Body of pancreas (tissue), 4 donors: ENCODE data around the gene SKP1. TPM values are rescaled to one million over a fixed set of nuclear protein-coding genes. Genes with fewer than 3 reads are reported as not detected.

Experiments used
- ATAC-seq: fragments of 150-250 bp; one replicate; pipeline ENCODE4 v1.9.1; 2016
- DNase-seq, 4 donors: peaks; one replicate each; pipeline ENCODE4 v3.0.0-alpha.2; 2019
- H3K27ac ChIP-seq, 4 donors: fragments of 200-600 bp; sonication (generic); 1 replicate in 3 of 4; 2 replicates in 1 of 4; pipeline versions ENCODE4 v1.5.1 to v1.6.1; 2016 to 2019; ENCODE audit warnings: mild to moderate bottlenecking in 1 of 4, mixed read lengths in 1 of 4, moderate library complexity in 1 of 4
- H3K27me3 ChIP-seq, 2 donors: fragments of 200-600 bp; sonication (generic); one replicate each; pipeline ENCODE4 v1.6.0; 2016; ENCODE audit warnings: mild to moderate bottlenecking in 1 of 2
- H3K36me3 ChIP-seq, 2 donors: fragments of 200-600 bp; sonication (generic); replicated peaks in 1 of 2; 2 replicates each; pipeline ENCODE4 v1.5.1; 2016; ENCODE audit warnings: low read depth in 2 of 2; ENCODE audit not compliant: insufficient read depth in 1 of 2
- H3K4me1 ChIP-seq: fragments of 200-600 bp; sonication (generic); one replicate; pipeline ENCODE4 v1.6.0; 2016
- H3K4me3 ChIP-seq, 2 donors: fragments of 200-600 bp; sonication (generic); 1 replicate in 1 of 2; 2 replicates in 1 of 2; pipeline ENCODE4 v1.5.1; 2016 to 2019
- H3K9me3 ChIP-seq, 3 donors: fragments of 200-600 bp; sonication (generic); 1 replicate in 2 of 3; 2 replicates in 1 of 3; pipeline ENCODE4 v1.5.1; 2016
- POLR2A ChIP-seq, 3 donors: fragments of 450-650 bp; IDR thresholded peaks; one replicate each; pipeline ENCODE4 v1.6.1; 2016; ENCODE audit warnings: antibody characterized with exemption in 3 of 3, mild to moderate bottlenecking in 2 of 3
- WGBS, 2 donors: methylation state at CpG; one replicate each; pipeline ENCODE4 v1.1.5; 2017; 5-methylcytosine and 5-hydroxymethylcytosine counted together
- intact Hi-C: fragments of 100-400 bp; cut with DNase I; formaldehyde crosslinking; loops from one replicate; pipeline ENCODE4 v1.15.1; 2023
- total RNA-seq, 2 donors: library from RNA; depleted of rRNA; stranded (reverse); fragments of >200 nt; gene quantifications; one replicate each; pipeline ENCODE4 v1.1.0, GENCODE V29; 2016
- TF ChIP-seq, protein P1 (sequence below), 7 experiments: fragments of 450-650 bp in 4 of 7; fragments of 200-600 bp in 3 of 7; sonication (generic) in 3 of 7; IDR thresholded peaks; one replicate each; pipeline ENCODE4 v1.5.1; 2016 to 2019; ENCODE audit warnings: antibody characterized with exemption in 7 of 7

Gene SKP1
- total RNA-seq, 2 donors from 2014 or later: 31.6 to 46.8 TPM

- H3K9me3 ChIP-seq: no peaks in the 10 kb centered on the region
- no peak overlapping the region for H3K4me3 ChIP-seq
- H3K4me1 ChIP-seq: peaks cover 5% of the 10 kb centered on the region
- peak; percentile 1 to 12 (median 8) for DNase-seq
- intact Hi-C loops: no loop called here
- no peaks in the 10 kb centered on the region for H3K27me3 ChIP-seq
- TF ChIP-seq, protein P1, sequence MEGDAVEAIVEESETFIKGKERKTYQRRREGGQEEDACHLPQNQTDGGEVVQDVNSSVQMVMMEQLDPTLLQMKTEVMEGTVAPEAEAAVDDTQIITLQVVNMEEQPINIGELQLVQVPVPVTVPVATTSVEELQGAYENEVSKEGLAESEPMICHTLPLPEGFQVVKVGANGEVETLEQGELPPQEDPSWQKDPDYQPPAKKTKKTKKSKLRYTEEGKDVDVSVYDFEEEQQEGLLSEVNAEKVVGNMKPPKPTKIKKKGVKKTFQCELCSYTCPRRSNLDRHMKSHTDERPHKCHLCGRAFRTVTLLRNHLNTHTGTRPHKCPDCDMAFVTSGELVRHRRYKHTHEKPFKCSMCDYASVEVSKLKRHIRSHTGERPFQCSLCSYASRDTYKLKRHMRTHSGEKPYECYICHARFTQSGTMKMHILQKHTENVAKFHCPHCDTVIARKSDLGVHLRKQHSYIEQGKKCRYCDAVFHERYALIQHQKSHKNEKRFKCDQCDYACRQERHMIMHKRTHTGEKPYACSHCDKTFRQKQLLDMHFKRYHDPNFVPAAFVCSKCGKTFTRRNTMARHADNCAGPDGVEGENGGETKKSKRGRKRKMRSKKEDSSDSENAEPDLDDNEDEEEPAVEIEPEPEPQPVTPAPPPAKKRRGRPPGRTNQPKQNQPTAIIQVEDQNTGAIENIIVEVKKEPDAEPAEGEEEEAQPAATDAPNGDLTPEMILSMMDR (IDR thresholded peaks at IDR 0.05): no peak
- ATAC-seq: no peak
- 38% methylated on average over 2 of the region's 2 CpGs for WGBS, 2 donors
- no peak overlapping the region for H3K27ac ChIP-seq
- peaks cover 0 to 1% of the 10 kb centered on the region in 2 donors for H3K36me3 ChIP-seq
Measured at GRCh38 chr5:134136221-134136631, 40.5 kb downstream of the SKP1 start.

GRCh38 chr5:134135091-134135655 lies 41.6 kb downstream of the SKP1 start:
- H3K4me3 ChIP-seq: no peak overlapping the region
- no peaks in the 10 kb centered on the region for H3K4me1 ChIP-seq
- 91 to 95% methylated on average over 7 of the region's 7 CpGs for WGBS, 2 donors
- H3K9me3 ChIP-seq: no peaks in the 10 kb centered on the region
- ATAC-seq (no peak), DNase-seq (peak in 3 of 4 donors; percentile 1 to 3 (median 3))
- TF ChIP-seq, protein P1 (IDR thresholded peaks at IDR 0.05): no peak
- TF ChIP-seq POLR2A (IDR thresholded peaks at IDR 0.05): no peak
- no peak overlapping the region for H3K27ac ChIP-seq
- no peaks in the 10 kb centered on the region for H3K27me3 ChIP-seq
- intact Hi-C loops: no loop called here
- peaks cover 0 to 1% of the 10 kb centered on the region in 2 donors for H3K36me3 ChIP-seq

DNA sequence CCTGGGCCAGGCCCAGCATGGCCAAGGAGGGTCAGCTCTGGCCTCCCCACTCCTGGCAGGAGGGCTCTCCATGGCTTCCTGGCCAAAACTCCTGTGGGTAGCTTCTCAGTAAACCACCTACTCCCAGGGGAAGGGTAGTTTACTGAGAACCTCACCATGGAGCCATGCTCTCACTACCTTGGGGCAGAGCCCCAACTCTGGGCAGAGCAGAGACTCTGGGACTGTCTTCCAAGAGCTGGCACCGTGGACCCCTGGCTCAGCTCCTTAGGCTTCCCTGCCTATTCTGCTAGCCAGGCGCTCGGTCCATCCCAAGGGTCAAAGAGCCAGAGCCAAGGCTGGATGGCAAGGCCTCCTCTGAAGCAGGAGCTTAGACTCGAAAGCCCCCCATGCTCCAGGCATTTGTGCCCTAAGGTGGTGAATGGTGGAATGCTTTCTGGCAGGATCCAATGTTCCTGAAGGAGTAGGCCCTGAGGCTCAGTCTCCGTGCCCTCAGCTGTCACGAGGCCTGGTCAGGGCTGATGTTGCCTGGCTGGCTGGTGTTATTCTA lies 42.7 kb downstream of the SKP1 start:
- H3K36me3 ChIP-seq: no peaks in the 10 kb centered on the region

GRCh38 chr5:134133188-134133994 lies 43.4 kb downstream of the SKP1 start:
- peak in 3 of 4 donors; percentile 4 to 11 (median 11) for DNase-seq
- H3K36me3 ChIP-seq: no peaks in the 10 kb centered on the region

More for the DNA sequence above, 42.7 kb downstream of the SKP1 start:
- H3K4me1 ChIP-seq: peaks cover 3% of the 10 kb centered on the region
- no peak overlapping the region for H3K4me3 ChIP-seq
- H3K9me3 ChIP-seq: no peaks in the 10 kb centered on the region
- no peak for ATAC-seq
- WGBS, 2 donors: 99 to 100% methylated on average over 3 to 6 of the region's 6 CpGs
- intact Hi-C loops: no loop called here
- peak in 3 of 4 donors; percentile 5 to 9 (median 8) for DNase-seq
- no peaks in the 10 kb centered on the region for H3K27me3 ChIP-seq
- no peak for TF ChIP-seq POLR2A (IDR thresholded peaks at IDR 0.05)
- no peak overlapping the region for H3K27ac ChIP-seq

More at GRCh38 chr5:134133188-134133994, 43.4 kb downstream of the SKP1 start:
- 90 to 91% methylated on average over 7 to 9 of the region's 9 CpGs for WGBS, 2 donors
- ATAC-seq: no peak
- H3K4me3 ChIP-seq: no peak overlapping the region
- TF ChIP-seq, protein P1 (IDR thresholded peaks at IDR 0.05): no peak
- TF ChIP-seq POLR2A (IDR thresholded peaks at IDR 0.05): no peak
- H3K27ac ChIP-seq: no peak overlapping the region
- intact Hi-C loops: no loop called here
- no peaks in the 10 kb centered on the region for H3K27me3 ChIP-seq
- H3K4me1 ChIP-seq: peaks cover 6% of the 10 kb centered on the region
- no peaks in the 10 kb centered on the region for H3K9me3 ChIP-seq
